T-helper 1 cell treated with Interleukin-12 subunit alpha and Interleukin-12 subunit beta and Interleukin-4 antibody, amounts not matched to agents 30 ng/mL and 1 ng/mL, for 36 hours (primary cell): ENCODE results near the gene LTN1. TPM values are rescaled to one million over a fixed set of nuclear protein-coding genes. Genes with fewer than 3 reads are reported as not detected.

ENCODE experiments used
- intact Hi-C: fragments of 100-400 bp; cut with micrococcal nuclease; formaldehyde crosslinking; loops from one replicate; pipeline ENCODE4 v1.15.1; 2024
- total RNA-seq: library from RNA; stranded (reverse); gene quantifications from 2 replicates; pipeline ENCODE4 v1.2.3, GENCODE V29; 2022

The LTN1 gene
- total RNA-seq, 1 donor from 2014 or later = 28.1 TPM

GRCh38 chr21:28986677-28987076 lies 6.0 kb downstream of the LTN1 start:
- intact Hi-C loops = no loop called here

- intact Hi-C loops = no loop called here
Observed at GRCh38 chr21:28982637-28983036, 10.0 kb downstream of the LTN1 start.

- intact Hi-C loops = no loop called here
Observed at GRCh38 chr21:28979092-28979491, 13.6 kb downstream of the LTN1 start.

- intact Hi-C loops = no loop called here
Observed at GRCh38 chr21:28975397-28975796, 17.3 kb downstream of the LTN1 start.

GRCh38 chr21:28974531-28975227 lies 18.0 kb downstream of the LTN1 start:
- intact Hi-C loops = no loop called here

GRCh38 chr21:28972398-28972797 lies 20.3 kb downstream of the LTN1 start:
- intact Hi-C loops = no loop called here

GRCh38 chr21:28971171-28971570 lies 21.5 kb downstream of the LTN1 start:
- intact Hi-C loops = no loop called here

- intact Hi-C loops = no loop called here
Observed at GRCh38 chr21:28963831-28964230, 28.8 kb downstream of the LTN1 start.

GRCh38 chr21:28962465-28962864 lies 30.2 kb downstream of the LTN1 start:
- intact Hi-C loops = no loop called here

GRCh38 chr21:28961927-28962326 lies 30.8 kb downstream of the LTN1 start:
- intact Hi-C loops = no loop called here

GRCh38 chr21:28960245-28960644 lies 32.4 kb downstream of the LTN1 start:
- intact Hi-C loops = no loop called here

GRCh38 chr21:28959367-28960099 lies 33.1 kb downstream of the LTN1 start:
- intact Hi-C loops = no loop called here

GRCh38 chr21:28953247-28953646 lies 39.4 kb downstream of the LTN1 start:
- intact Hi-C loops = no loop called here

- intact Hi-C loops = no loop called here
Observed at GRCh38 chr21:28952686-28953085, 40.0 kb downstream of the LTN1 start.

GRCh38 chr21:28949318-28949717 lies 43.4 kb downstream of the LTN1 start:
- intact Hi-C loops = no loop called here

- intact Hi-C loops = loop anchor here (5.0 kb wide), 1 partner anchor 112 kb away; no protein-coding TSS in a partner anchor
Observed at GRCh38 chr21:28944296-28944695, 48.4 kb downstream of the LTN1 start.

GRCh38 chr21:28943631-28944030 lies 49.0 kb downstream of the LTN1 start:
- intact Hi-C loops = loop anchor here (5.0 kb wide), 1 partner anchor 111 kb away; no protein-coding TSS in a partner anchor

GRCh38 chr21:28938726-28939125 lies 54.0 kb downstream of the LTN1 start:
- intact Hi-C loops = no loop called here

GRCh38 chr21:28937737-28938136 lies 54.9 kb downstream of the LTN1 start:
- intact Hi-C loops = no loop called here

- intact Hi-C loops = no loop called here
Observed at GRCh38 chr21:28936721-28937120, 56.0 kb downstream of the LTN1 start.

GRCh38 chr21:28936036-28936435 lies 56.6 kb downstream of the LTN1 start:
- intact Hi-C loops = no loop called here

- intact Hi-C loops = no loop called here
Observed at GRCh38 chr21:28932717-28933116, 60.0 kb downstream of the LTN1 start.
